K562 (cell line): ENCODE results near the gene HSD17B1. TPM values are rescaled to one million over a fixed set of nuclear protein-coding genes. Genes with fewer than 3 reads are reported as not detected.

Experiments used
- ATF4 ChIP-seq: fragments of 450-650 bp; formaldehyde crosslinking; IDR thresholded peaks from 2 replicates; pipeline ENCODE4 v1.4.0; 2022; ENCODE audit warnings: mild to moderate bottlenecking, moderate library complexity
- ATF7 ChIP-seq: fragments of 450-650 bp; IDR thresholded peaks from 2 replicates; pipeline ENCODE4 v1.7.1; 2014; ENCODE audit warnings: mild to moderate bottlenecking, moderate library complexity
- CHD1 ChIP-seq: fragments of 200-600 bp; sonication (generic); IDR thresholded peaks from one replicate; pipeline ENCODE4 v1.6.1; 2012; ENCODE audit warnings: mild to moderate bottlenecking, moderate library complexity, low read length, inconsistent platforms
- HDAC2 ChIP-seq: fragments of 450-650 bp; IDR thresholded peaks from 2 replicates; pipeline ENCODE4 v1.6.1; 2016; ENCODE audit warnings: mild to moderate bottlenecking
- KDM5B ChIP-seq: fragments of 200-600 bp; sonication (generic); IDR thresholded peaks from 2 replicates; pipeline ENCODE4 v1.6.1; 2012; ENCODE audit warnings: low read depth, mild to moderate bottlenecking, moderate library complexity, low read length, control low read depth, inconsistent platforms; ENCODE audit not compliant: insufficient replicate concordance
- MCM3 ChIP-seq: fragments of 450-650 bp; IDR thresholded peaks from 2 replicates; pipeline ENCODE4 v1.6.1; 2016
- POLR2AphosphoS2 ChIP-seq: IDR thresholded peaks from 2 replicates; pipeline ENCODE4 v1.6.1; 2012; ENCODE audit warnings: low read length, improper control_type of control experiment
- SMARCC2 ChIP-seq: fragments of 450-650 bp; IDR thresholded peaks from 2 replicates; pipeline ENCODE4 v1.6.1; 2017; ENCODE audit warnings: antibody characterized with exemption, moderate library complexity, mild to moderate bottlenecking, low read depth
- STAT6 ChIP-seq: sonication (generic); formaldehyde crosslinking; IDR thresholded peaks from 2 replicates; pipeline ENCODE4 v1.8.1; 2023; ENCODE audit warnings: mild to moderate bottlenecking, missing genetic modification reagents
- TEAD2 ChIP-seq: fragments of 450-650 bp; IDR thresholded peaks from 2 replicates; pipeline ENCODE4 v1.6.1; 2016; ENCODE audit warnings: missing genetic modification characterization, control low read depth, missing compliant biosample characterization
- ZBTB43 ChIP-seq: sonication (generic); formaldehyde crosslinking; IDR thresholded peaks from 2 replicates; pipeline ENCODE4 v1.8.0; 2023; ENCODE audit warnings: mild to moderate bottlenecking, missing genetic modification reagents
- ZBTB49 ChIP-seq: sonication (generic); formaldehyde crosslinking; IDR thresholded peaks from 2 replicates; pipeline ENCODE4 v1.8.0; 2022; ENCODE audit warnings: missing genetic modification reagents, mild to moderate bottlenecking, borderline replicate concordance
- ZNF197 ChIP-seq: fragments of 200-800 bp; sonication (Bioruptor generic); IDR thresholded peaks from 2 replicates; pipeline ENCODE4 v1.6.1; 2016; ENCODE audit warnings: low read depth, missing genetic modification characterization, missing compliant biosample characterization
- ZNF589 ChIP-seq: fragments of 200-800 bp; sonication (Bioruptor generic); IDR thresholded peaks from 2 replicates; pipeline ENCODE4 v1.6.1; 2016; ENCODE audit warnings: low read depth, missing genetic modification characterization, missing compliant biosample characterization
- ZNF592 ChIP-seq: fragments of 450-650 bp; IDR thresholded peaks from 2 replicates; pipeline ENCODE4 v1.6.1; 2017; ENCODE audit warnings: antibody characterized with exemption, mild to moderate bottlenecking
- polyA plus RNA-seq, 8 experiments: library from polyadenylated mRNA; depleted of rRNA in 4 of 8; stranded (reverse) in 5 of 8; unstranded in 3 of 8; fragments of >200 nt; fragmentation: Nextera tagmentation in 2 of 8; fragmentation: Illumina TruSeq in 1 of 8; extraction: Ambion mirVana in 2 of 8; extraction: Trizol in 1 of 8; gene quantifications; 2 replicates each; pipeline versions ENCODE4 v1.2.1 to v1.2.3, GENCODE V29; 2011 to 2014; ENCODE audit warnings: inconsistent platforms in 1 of 8, missing spikeins in 1 of 8
- total RNA-seq, 7 experiments: library from RNA; depleted of rRNA in 6 of 7; stranded (reverse); fragments of >200 nt in 6 of 7; fragmentation: Illumina TruSeq in 2 of 7; extraction: Trizol in 2 of 7; gene quantifications; 2 replicates each; pipeline versions ENCODE4 v1.2.1 to v1.2.3, GENCODE V29; 2011 to 2021; ENCODE audit warnings: low replicate concordance in 1 of 7

HSD17B1 gene
- total and polyA plus RNA-seq, 9 of the 15 experiments (the other 6 are each of a cell fraction or from before 2014, with no cell fraction given), result 0.55 to 21.1 (median 3.6) TPM

- TF ChIP-seq ZBTB43 (CRISPR knock-in tag), result no peak
- no peak for TF ChIP-seq ATF7
- no peak for TF ChIP-seq CHD1
- TF ChIP-seq HDAC2, result no peak
- TF ChIP-seq MCM3, result no peak
- TF ChIP-seq ZBTB49 (CRISPR knock-in tag), result no peak
- no peak for TF ChIP-seq STAT6
- no peak; the same call in 1 of the 2 replicates for TF ChIP-seq POLR2AphosphoS2
- no peak for TF ChIP-seq SMARCC2
- peak; percentile 54 for TF ChIP-seq KDM5B
- no peak for TF ChIP-seq TEAD2
- peak; percentile 66 for TF ChIP-seq ZNF592
- TF ChIP-seq ZNF589 (CRISPR knock-in tag), result peak; percentile 83
- TF ChIP-seq ATF4 (CRISPR knock-in tag), result no peak
- TF ChIP-seq ZNF197 (CRISPR knock-in tag), result no peak; the same call in 1 of the 2 replicates
Measured at GRCh38 chr17:42519546-42520491, 32.9 kb upstream of the HSD17B1 start (continued).
